B cell (primary cell): ENCODE measurements around the gene CERS1. TPM values are rescaled to one million over a fixed set of nuclear protein-coding genes. Genes with fewer than 3 reads are reported as not detected.

Experiments
- ATAC-seq: fragments of 200-7000 bp; cut with Tn5 transposase; one replicate; pipeline ENCODE4 v1.10.0; 2021; ENCODE audit warnings: low read depth, mild to moderate bottlenecking, moderate number of reproducible peaks, moderate library complexity
- CTCF ChIA-PET: fragments of 350-600 bp; sonication (Branson Sonifier 250); formaldehyde crosslinking; loops from one replicate; lab custom pipeline; 2021; ENCODE audit warnings: antibody characterized with exemption, inconsistent platforms; lab: Charles Lee
- POLR2A ChIA-PET: fragments of 350-600 bp; sonication (Branson Sonifier 250); formaldehyde crosslinking; loops from one replicate; lab custom pipeline; 2021; ENCODE audit warnings: antibody characterized with exemption; lab: Charles Lee
- DNase-seq: peaks from one replicate; pipeline ENCODE4 v3.0.0; 2013
- H2AFZ ChIP-seq: 2 replicates; pipeline ENCODE4 v1.6.1; 2012; ENCODE audit warnings: mild to moderate bottlenecking, low read depth, low read length; ENCODE audit not compliant: insufficient read depth, poor library complexity, severe bottlenecking
- H3K27ac ChIP-seq, 2 donors: 1 replicate in 1 of 2; 2 replicates in 1 of 2; pipeline ENCODE4 v1.5.1; 2012 to 2013; ENCODE audit warnings: low read length in 2 of 2, mild to moderate bottlenecking in 2 of 2, moderate library complexity in 1 of 2
- H3K27me3 ChIP-seq, 4 experiments: fragments of 200-600 bp in 1 of 4; sonication (generic) in 1 of 4; replicated peaks in 1 of 4; 1 replicate in 2 of 4; 2 replicates in 2 of 4; pipeline versions ENCODE4 v1.6.1 to v1.7.0; 2013 to 2016; ENCODE audit warnings: low read length in 3 of 4, mild to moderate bottlenecking in 2 of 4, mixed read lengths in 1 of 4, moderate library complexity in 1 of 4; ENCODE audit not compliant: insufficient read depth in 4 of 4, control insufficient read depth in 3 of 4; ENCODE audit errors: control extremely low read depth in 1 of 4
- H3K36me3 ChIP-seq, 2 experiments: replicated peaks in 1 of 2; 1 replicate in 1 of 2; 2 replicates in 1 of 2; pipeline versions ENCODE4 v1.6.1 to v1.7.1; 2013; ENCODE audit warnings: low read length in 1 of 2; ENCODE audit not compliant: insufficient read depth in 2 of 2, control insufficient read depth in 1 of 2; ENCODE audit errors: control extremely low read depth in 1 of 2, extremely low read depth in 1 of 2
- H3K4me1 ChIP-seq, 2 donors: fragments of 200-600 bp in 1 of 2; sonication (generic) in 1 of 2; 1 replicate in 1 of 2; 2 replicates in 1 of 2; pipeline versions ENCODE4 v1.5.1 to v1.6.1; 2013 to 2017; ENCODE audit warnings: low read length in 2 of 2; ENCODE audit not compliant: control insufficient read depth in 2 of 2, insufficient read depth in 2 of 2
- H3K4me2 ChIP-seq: replicated peaks from 2 replicates; pipeline ENCODE3; 2012; ENCODE audit warnings: mild to moderate bottlenecking, low read depth, low read length; ENCODE audit not compliant: poor library complexity, severe bottlenecking
- H3K4me3 ChIP-seq, 5 experiments: fragments of 200-600 bp in 1 of 5; sonication (generic) in 1 of 5; 1 replicate in 3 of 5; 2 replicates in 2 of 5; pipeline versions ENCODE4 v1.5.1 to v1.7.0; 2011 to 2016; ENCODE audit warnings: low read length in 4 of 5, mild to moderate bottlenecking in 4 of 5, low read depth in 2 of 5, control low read depth in 1 of 5, moderate library complexity in 1 of 5; ENCODE audit not compliant: insufficient read depth in 1 of 5; ENCODE audit errors: control extremely low read depth in 1 of 5, extremely low read depth in 1 of 5
- H3K79me2 ChIP-seq: fragments of 200-600 bp; sonication (generic); one replicate; pipeline ENCODE4 v1.6.0; 2016; ENCODE audit warnings: low read length; ENCODE audit not compliant: control insufficient read depth, insufficient read depth
- H3K9ac ChIP-seq: fragments of 200-600 bp; sonication (generic); 2 replicates; pipeline ENCODE4 v1.6.1; 2017; ENCODE audit warnings: mild to moderate bottlenecking, low read length, moderate library complexity
- H3K9me3 ChIP-seq, 3 donors: one replicate each; pipeline versions ENCODE4 v1.6.1 to v1.7.1; 2013; ENCODE audit warnings: low read length in 2 of 3; ENCODE audit not compliant: control insufficient read depth in 2 of 3, insufficient read depth in 1 of 3; ENCODE audit errors: control extremely low read depth in 1 of 3
- H4K20me1 ChIP-seq: 2 replicates; pipeline ENCODE4 v1.6.0; 2012; ENCODE audit warnings: mild to moderate bottlenecking, low read length; ENCODE audit not compliant: insufficient read depth, control insufficient read depth, poor library complexity, severe bottlenecking
- H3K27ac Mint-ChIP-seq: one replicate; pipeline ENCODE4 v1.8.0; 2021; ENCODE audit warnings: mixed read lengths
- H3K27me3 Mint-ChIP-seq: one replicate; pipeline ENCODE4 v1.8.0; 2021; ENCODE audit warnings: mixed read lengths
- H3K4me1 Mint-ChIP-seq: one replicate; pipeline ENCODE4 v1.8.0; 2021; ENCODE audit warnings: mixed read lengths
- H3K4me3 Mint-ChIP-seq: one replicate; pipeline ENCODE4 v1.8.0; 2021; ENCODE audit warnings: mixed read lengths
- H3K9me3 Mint-ChIP-seq: one replicate; pipeline ENCODE4 v1.8.0; 2022; ENCODE audit warnings: mixed read lengths; ENCODE audit not compliant: insufficient read depth
- CTCF ChIP-seq: fragments of 200-600 bp; IDR thresholded peaks from one replicate; pipeline ENCODE4 v1.8.0; 2022; ENCODE audit warnings: antibody characterized with exemption, mild to moderate bottlenecking
- EZH2 ChIP-seq: IDR thresholded peaks from 2 replicates; pipeline ENCODE4 v1.6.1; 2012; ENCODE audit warnings: borderline replicate concordance, low read depth, mild to moderate bottlenecking, moderate library complexity, low read length; ENCODE audit not compliant: insufficient read depth, poor library complexity, severe bottlenecking
- WGBS: methylation state at CpG from one replicate; pipeline ENCODE4 v1.1.5; 2013; ENCODE audit warnings: missing lambda C conversion rate; ENCODE audit not compliant: insufficient coverage; 5-methylcytosine and 5-hydroxymethylcytosine counted together
- intact Hi-C: fragments of 100-400 bp; cut with micrococcal nuclease; formaldehyde crosslinking; loops from one replicate; pipeline ENCODE4 v1.10.0; 2022
- polyA plus RNA-seq: library from polyadenylated mRNA; depleted of rRNA; stranded (reverse); fragments of >200 nt; gene quantifications from 2 replicates; pipeline ENCODE4 v1.2.3, GENCODE V29; 2012
- total RNA-seq, 2 donors: library from RNA; stranded (reverse); fragments of 120-200 nt in 1 of 2; gene quantifications; 1 replicate in 1 of 2; 2 replicates in 1 of 2; pipeline versions ENCODE4 v1.2.3 to v1.2.4, GENCODE V29; 2013 to 2022

The CERS1 gene
- total and polyA plus RNA-seq, 2 donors (not counting 1 experiment from before 2014, with no cell fraction given): not detected

- POLR2A ChIA-PET: no interaction called here
- H3K9me3 Mint-ChIP-seq: no peaks in the 10 kb centered on the region
- no peaks in the 10 kb centered on the region for H3K4me1 Mint-ChIP-seq
- no peaks in the 10 kb centered on the region for H3K27me3 ChIP-seq
- WGBS: 79% methylated on average over 20 of the region's 26 CpGs
- no peak overlapping the region for H3K4me3 ChIP-seq
- H3K9ac ChIP-seq: no peak overlapping the region
- no peak overlapping the region for H2AFZ ChIP-seq
- H3K4me2 ChIP-seq: no peak overlapping the region
- H3K9me3 ChIP-seq: peaks cover 0 to 2% (median 0%) of the 10 kb centered on the region in 3 donors
- CTCF ChIA-PET: no interaction called here
- H3K4me3 Mint-ChIP-seq: no peak overlapping the region
- no peaks in the 10 kb centered on the region for H3K27me3 Mint-ChIP-seq
- TF ChIP-seq EZH2 (no peak), CTCF (no peak)
- peaks cover 20% of the 10 kb centered on the region for H3K79me2 ChIP-seq
- H4K20me1 ChIP-seq: peaks cover 61% of the 10 kb centered on the region
- DNase-seq (no peak), ATAC-seq (no peak)
- H3K27ac Mint-ChIP-seq: no peak overlapping the region
- intact Hi-C loops: no loop called here
- H3K4me1 ChIP-seq: no peaks in the 10 kb centered on the region
- no peak overlapping the region for H3K27ac ChIP-seq
- peaks cover 1 to 71% of the 10 kb centered on the region in 2 experiments for H3K36me3 ChIP-seq
Measured at GRCh38 chr19:18905513-18906236, 9.7 kb upstream of the CERS1 start.

GRCh38 chr19:18905058-18905456 lies 9.1 kb upstream of the CERS1 start:
- H3K4me1 Mint-ChIP-seq: no peaks in the 10 kb centered on the region
- peaks cover 61% of the 10 kb centered on the region for H4K20me1 ChIP-seq
- H3K27ac ChIP-seq: no peak overlapping the region
- H3K9me3 ChIP-seq: peaks cover 0 to 2% (median 0%) of the 10 kb centered on the region in 3 donors
- H3K4me2 ChIP-seq: no peak overlapping the region
- H3K27me3 Mint-ChIP-seq: no peaks in the 10 kb centered on the region
- H3K4me3 ChIP-seq: no peak overlapping the region
- no peak overlapping the region for H3K27ac Mint-ChIP-seq
- H3K4me3 Mint-ChIP-seq: no peak overlapping the region
- no peaks in the 10 kb centered on the region for H3K9me3 Mint-ChIP-seq
- no peak for DNase-seq
- 91% methylated on average over 6 of the region's 8 CpGs for WGBS
- peaks cover 14% of the 10 kb centered on the region for H3K79me2 ChIP-seq
- H2AFZ ChIP-seq: no peak overlapping the region
- H3K36me3 ChIP-seq: peaks cover 1 to 70% of the 10 kb centered on the region in 2 experiments
- CTCF ChIA-PET: no interaction called here
- intact Hi-C loops: no loop called here
- no peak for TF ChIP-seq EZH2
- TF ChIP-seq CTCF: no peak
- POLR2A ChIA-PET: no interaction called here
- H3K9ac ChIP-seq: no peak overlapping the region
- no peaks in the 10 kb centered on the region for H3K27me3 ChIP-seq
- no peak for ATAC-seq
- no peaks in the 10 kb centered on the region for H3K4me1 ChIP-seq
